Gastroesophageal sphincter (tissue), 3 donors: ENCODE data around the gene CEBPZOS.

Experiments
- POLR2A ChIP-seq, 2 donors: fragments of 450-650 bp; IDR thresholded peaks; one replicate each; pipeline ENCODE4 v1.6.1; 2017; ENCODE audit warnings: antibody characterized with exemption in 2 of 2, mild to moderate bottlenecking in 2 of 2, moderate library complexity in 1 of 2
- POLR2AphosphoS5 ChIP-seq: sonication (generic); formaldehyde crosslinking; IDR thresholded peaks from one replicate; pipeline ENCODE4 v1.6.1; 2017; ENCODE audit warnings: antibody characterized with exemption
- TF ChIP-seq, protein P1 (sequence below), 4 experiments: fragments of 200-600 bp in 2 of 4; fragments of 450-650 bp in 2 of 4; sonication (generic) in 1 of 4; IDR thresholded peaks; one replicate each; pipeline ENCODE4 v1.5.1; 2017 to 2019; ENCODE audit warnings: antibody characterized with exemption in 4 of 4, mild to moderate bottlenecking in 2 of 4, moderate library complexity in 2 of 4

DNA sequence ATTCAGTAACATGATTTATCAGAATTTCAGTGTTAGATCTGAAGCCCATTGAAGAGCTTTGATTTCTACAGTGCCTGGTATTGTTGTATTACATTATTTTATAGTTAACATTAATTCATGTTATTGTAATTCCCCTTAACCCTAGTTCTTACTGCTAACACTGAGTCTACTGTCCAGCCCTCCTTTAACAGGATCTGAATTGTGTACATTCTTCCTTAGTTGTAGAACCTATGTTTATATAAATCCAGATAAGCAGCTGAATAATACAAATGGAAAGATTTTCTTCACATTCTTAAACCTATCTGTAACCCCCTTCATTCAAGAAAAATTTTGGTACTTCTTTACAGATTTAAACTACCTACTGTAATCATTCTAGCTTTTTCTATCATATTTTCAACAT lies 49.9 kb downstream of the CEBPZOS start:
- TF ChIP-seq POLR2AphosphoS5 (no peak), POLR2A (IDR thresholded peaks at IDR 0.05) (no peak)
- TF ChIP-seq, protein P1, sequence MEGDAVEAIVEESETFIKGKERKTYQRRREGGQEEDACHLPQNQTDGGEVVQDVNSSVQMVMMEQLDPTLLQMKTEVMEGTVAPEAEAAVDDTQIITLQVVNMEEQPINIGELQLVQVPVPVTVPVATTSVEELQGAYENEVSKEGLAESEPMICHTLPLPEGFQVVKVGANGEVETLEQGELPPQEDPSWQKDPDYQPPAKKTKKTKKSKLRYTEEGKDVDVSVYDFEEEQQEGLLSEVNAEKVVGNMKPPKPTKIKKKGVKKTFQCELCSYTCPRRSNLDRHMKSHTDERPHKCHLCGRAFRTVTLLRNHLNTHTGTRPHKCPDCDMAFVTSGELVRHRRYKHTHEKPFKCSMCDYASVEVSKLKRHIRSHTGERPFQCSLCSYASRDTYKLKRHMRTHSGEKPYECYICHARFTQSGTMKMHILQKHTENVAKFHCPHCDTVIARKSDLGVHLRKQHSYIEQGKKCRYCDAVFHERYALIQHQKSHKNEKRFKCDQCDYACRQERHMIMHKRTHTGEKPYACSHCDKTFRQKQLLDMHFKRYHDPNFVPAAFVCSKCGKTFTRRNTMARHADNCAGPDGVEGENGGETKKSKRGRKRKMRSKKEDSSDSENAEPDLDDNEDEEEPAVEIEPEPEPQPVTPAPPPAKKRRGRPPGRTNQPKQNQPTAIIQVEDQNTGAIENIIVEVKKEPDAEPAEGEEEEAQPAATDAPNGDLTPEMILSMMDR (IDR thresholded peaks at IDR 0.05) = no peak
